Upper lobe of left lung (tissue), 4 donors: ENCODE data around the gene SEMA3A.

ENCODE experiments used
- CTCF ChIP-seq, 6 experiments: fragments of 450-650 bp in 4 of 6; fragments of 200-600 bp in 2 of 6; sonication (generic) in 2 of 6; IDR thresholded peaks; one replicate each; pipeline ENCODE4 v1.5.1; 2016 to 2019; ENCODE audit warnings: antibody characterized with exemption in 6 of 6
- POLR2A ChIP-seq, 4 donors: fragments of 450-650 bp; IDR thresholded peaks; one replicate each; pipeline ENCODE4 v1.5.1; 2016 to 2017; ENCODE audit warnings: antibody characterized with exemption in 4 of 4, mild to moderate bottlenecking in 2 of 4
- POLR2AphosphoS5 ChIP-seq, 2 donors: sonication (generic); formaldehyde crosslinking; IDR thresholded peaks; one replicate each; pipeline ENCODE4 v1.5.1; 2017; ENCODE audit warnings: antibody characterized with exemption in 2 of 2

- TF ChIP-seq POLR2A (IDR thresholded peaks at IDR 0.05) (no peak), POLR2AphosphoS5 (IDR thresholded peaks at IDR 0.05) (no peak), CTCF (IDR thresholded peaks at IDR 0.05) (no peak)
These were observed 13.0 kb downstream of the SEMA3A start for GRCh38 chr7:84181628-84182027.
